K562 (cell line): Measurements from ENCODE around the gene SCYL1. TPM values are rescaled to one million over a fixed set of nuclear protein-coding genes. Genes with fewer than 3 reads are reported as not detected.

ENCODE experiments used
- HDAC8 ChIP-seq: fragments of 450-650 bp; IDR thresholded peaks from 2 replicates; pipeline ENCODE4 v1.6.1; 2016; ENCODE audit warnings: mild to moderate bottlenecking, missing genetic modification characterization, moderate library complexity, missing compliant biosample characterization
- YBX1 ChIP-seq: fragments of 450-650 bp; IDR thresholded peaks from 2 replicates; pipeline ENCODE4 v1.7.1; 2016; ENCODE audit warnings: mild to moderate bottlenecking
- polyA plus RNA-seq, 8 experiments: library from polyadenylated mRNA; depleted of rRNA in 4 of 8; stranded (reverse) in 5 of 8; unstranded in 3 of 8; fragments of >200 nt; fragmentation: Nextera tagmentation in 2 of 8; fragmentation: Illumina TruSeq in 1 of 8; extraction: Ambion mirVana in 2 of 8; extraction: Trizol in 1 of 8; gene quantifications; 2 replicates each; pipeline versions ENCODE4 v1.2.1 to v1.2.3, GENCODE V29; 2011 to 2014; ENCODE audit warnings: inconsistent platforms in 1 of 8, missing spikeins in 1 of 8
- total RNA-seq, 7 experiments: library from RNA; depleted of rRNA in 6 of 7; stranded (reverse); fragments of >200 nt in 6 of 7; fragmentation: Illumina TruSeq in 2 of 7; extraction: Trizol in 2 of 7; gene quantifications; 2 replicates each; pipeline versions ENCODE4 v1.2.1 to v1.2.3, GENCODE V29; 2011 to 2021; ENCODE audit warnings: low replicate concordance in 1 of 7
- TF ChIP-seq, protein P1 (sequence below): sonication (generic); formaldehyde crosslinking; IDR thresholded peaks from 2 replicates; pipeline ENCODE4 v1.8.0; 2022; ENCODE audit warnings: mild to moderate bottlenecking, missing genetic modification reagents, borderline replicate concordance
- TF ChIP-seq, protein P2 (sequence below): fragments of 450-650 bp; IDR thresholded peaks from 2 replicates; pipeline ENCODE4 v1.6.1; 2016; ENCODE audit warnings: low read depth

SCYL1 gene
- total and polyA plus RNA-seq, 9 of the 15 experiments (the other 6 are each of a cell fraction or from before 2014, with no cell fraction given): 1.9 to 145 (median 57.6) TPM

DNA sequence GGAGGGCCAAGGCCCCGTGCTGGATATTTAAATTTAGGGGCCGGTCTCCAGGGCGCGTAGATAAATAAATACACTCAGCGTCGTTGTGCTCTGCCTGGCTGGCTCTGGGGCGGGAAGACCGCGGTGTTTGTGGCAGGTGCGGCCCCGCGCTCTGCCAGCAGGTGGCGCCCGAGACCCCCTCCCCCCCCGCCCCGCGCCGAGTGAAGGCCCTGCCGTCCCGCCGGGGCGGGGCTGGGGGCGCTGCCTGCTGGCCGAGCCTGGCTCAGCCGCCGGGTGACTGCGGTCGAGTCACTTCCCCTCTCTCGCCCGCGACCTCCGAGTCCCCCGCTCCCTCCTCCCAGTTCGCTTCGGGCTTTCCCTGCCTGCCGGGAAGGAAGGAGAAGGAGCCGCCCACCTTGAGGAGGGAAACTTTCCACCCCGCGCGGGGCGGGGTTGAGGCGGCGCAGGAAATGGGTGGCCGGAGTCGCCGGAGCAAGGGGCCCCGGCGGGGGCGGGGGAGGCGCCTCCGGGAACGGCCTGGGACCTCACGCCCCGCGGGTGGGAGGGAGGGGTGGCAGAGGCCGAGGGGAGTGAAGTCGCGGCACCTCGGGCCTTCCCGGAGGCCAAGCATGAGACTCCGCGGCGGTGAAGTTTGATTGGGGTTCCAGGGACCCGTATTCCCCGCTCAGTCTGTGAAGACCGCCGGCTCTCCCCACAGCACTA is 49.4 kb downstream of the SCYL1 start (continued):
- TF ChIP-seq, protein P1, sequence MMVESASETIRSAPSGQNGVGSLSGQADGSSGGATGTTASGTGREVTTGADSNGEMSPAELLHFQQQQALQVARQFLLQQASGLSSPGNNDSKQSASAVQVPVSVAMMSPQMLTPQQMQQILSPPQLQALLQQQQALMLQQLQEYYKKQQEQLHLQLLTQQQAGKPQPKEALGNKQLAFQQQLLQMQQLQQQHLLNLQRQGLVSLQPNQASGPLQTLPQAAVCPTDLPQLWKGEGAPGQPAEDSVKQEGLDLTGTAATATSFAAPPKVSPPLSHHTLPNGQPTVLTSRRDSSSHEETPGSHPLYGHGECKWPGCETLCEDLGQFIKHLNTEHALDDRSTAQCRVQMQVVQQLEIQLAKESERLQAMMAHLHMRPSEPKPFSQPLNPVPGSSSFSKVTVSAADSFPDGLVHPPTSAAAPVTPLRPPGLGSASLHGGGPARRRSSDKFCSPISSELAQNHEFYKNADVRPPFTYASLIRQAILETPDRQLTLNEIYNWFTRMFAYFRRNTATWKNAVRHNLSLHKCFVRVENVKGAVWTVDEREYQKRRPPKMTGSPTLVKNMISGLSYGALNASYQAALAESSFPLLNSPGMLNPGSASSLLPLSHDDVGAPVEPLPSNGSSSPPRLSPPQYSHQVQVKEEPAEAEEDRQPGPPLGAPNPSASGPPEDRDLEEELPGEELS (CRISPR knock-in tag): no peak
- no peak for TF ChIP-seq YBX1
- TF ChIP-seq HDAC8 (tag): no peak
- TF ChIP-seq, protein P2, sequence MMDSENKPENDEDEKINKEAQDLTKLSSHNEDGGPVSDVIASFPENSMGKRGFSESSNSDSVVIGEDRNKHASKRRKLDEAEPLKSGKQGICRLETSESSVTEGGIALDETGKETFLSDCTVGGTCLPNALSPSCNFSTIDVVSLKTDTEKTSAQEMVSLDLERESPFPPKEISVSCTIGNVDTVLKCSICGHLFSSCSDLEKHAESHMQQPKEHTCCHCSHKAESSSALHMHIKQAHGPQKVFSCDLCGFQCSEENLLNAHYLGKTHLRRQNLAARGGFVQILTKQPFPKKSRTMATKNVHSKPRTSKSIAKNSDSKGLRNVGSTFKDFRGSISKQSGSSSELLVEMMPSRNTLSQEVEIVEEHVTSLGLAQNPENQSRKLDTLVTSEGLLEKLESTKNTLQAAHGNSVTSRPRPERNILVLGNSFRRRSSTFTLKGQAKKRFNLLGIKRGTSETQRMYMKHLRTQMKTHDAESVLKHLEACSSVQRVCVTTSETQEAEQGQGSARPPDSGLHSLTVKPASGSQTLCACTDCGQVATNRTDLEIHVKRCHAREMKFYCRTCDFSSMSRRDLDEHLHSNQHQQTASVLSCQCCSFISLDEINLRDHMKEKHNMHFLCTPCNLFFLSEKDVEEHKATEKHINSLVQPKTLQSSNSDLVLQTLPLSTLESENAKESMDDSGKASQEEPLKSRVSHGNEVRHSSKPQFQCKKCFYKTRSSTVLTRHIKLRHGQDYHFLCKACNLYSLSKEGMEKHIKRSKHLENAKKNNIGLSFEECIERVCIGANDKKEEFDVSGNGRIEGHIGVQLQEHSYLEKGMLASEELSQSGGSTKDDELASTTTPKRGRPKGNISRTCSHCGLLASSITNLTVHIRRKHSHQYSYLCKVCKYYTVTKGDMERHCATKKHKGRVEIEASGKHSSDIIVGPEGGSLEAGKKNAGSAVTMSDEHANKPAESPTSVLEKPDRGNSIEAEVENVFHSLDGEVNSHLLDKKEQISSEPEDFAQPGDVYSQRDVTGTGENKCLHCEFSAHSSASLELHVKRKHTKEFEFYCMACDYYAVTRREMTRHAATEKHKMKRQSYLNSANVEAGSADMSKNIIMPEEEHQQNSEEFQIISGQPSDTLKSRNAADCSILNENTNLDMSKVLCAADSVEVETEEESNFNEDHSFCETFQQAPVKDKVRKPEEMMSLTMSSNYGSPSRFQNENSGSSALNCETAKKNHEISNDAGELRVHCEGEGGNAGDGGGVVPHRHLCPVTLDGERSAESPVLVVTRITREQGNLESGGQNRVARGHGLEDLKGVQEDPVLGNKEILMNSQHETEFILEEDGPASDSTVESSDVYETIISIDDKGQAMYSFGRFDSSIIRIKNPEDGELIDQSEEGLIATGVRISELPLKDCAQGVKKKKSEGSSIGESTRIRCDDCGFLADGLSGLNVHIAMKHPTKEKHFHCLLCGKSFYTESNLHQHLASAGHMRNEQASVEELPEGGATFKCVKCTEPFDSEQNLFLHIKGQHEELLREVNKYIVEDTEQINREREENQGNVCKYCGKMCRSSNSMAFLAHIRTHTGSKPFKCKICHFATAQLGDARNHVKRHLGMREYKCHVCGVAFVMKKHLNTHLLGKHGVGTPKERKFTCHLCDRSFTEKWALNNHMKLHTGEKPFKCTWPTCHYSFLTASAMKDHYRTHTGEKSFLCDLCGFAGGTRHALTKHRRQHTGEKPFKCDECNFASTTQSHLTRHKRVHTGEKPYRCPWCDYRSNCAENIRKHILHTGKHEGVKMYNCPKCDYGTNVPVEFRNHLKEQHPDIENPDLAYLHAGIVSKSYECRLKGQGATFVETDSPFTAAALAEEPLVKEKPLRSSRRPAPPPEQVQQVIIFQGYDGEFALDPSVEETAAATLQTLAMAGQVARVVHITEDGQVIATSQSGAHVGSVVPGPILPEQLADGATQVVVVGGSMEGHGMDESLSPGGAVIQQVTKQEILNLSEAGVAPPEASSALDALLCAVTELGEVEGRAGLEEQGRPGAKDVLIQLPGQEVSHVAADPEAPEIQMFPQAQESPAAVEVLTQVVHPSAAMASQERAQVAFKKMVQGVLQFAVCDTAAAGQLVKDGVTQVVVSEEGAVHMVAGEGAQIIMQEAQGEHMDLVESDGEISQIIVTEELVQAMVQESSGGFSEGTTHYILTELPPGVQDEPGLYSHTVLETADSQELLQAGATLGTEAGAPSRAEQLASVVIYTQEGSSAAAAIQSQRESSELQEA: no peak
